ENCODE measurements around the gene B3GNT3.

DNA sequence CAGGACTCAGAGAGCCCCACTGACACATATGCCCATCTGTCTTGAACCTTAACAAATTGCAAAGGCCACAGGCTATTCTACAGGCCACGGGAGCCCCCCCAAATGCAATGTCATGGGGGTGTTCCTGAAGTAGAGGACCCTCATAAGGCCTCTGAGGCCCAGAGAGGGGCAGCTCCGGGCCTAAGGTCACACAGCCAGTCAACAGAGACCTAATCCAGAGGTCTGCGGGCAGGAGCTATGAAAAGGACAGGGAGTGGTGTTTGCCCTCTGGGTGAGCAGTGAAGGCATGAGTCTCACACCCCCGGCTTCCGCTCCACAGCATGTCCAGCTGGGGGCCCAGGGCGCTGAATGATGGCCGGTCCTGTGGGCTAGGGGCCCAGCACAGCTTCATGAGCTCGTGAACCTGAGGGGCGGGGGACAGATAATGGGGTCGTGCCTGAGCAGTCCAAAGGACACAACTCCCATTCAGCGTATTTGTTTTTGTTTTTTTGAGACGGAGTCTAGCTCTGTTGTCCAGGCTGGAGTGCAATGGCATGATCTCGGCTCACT is 31.6 kb downstream of the B3GNT3 start:
- TF ChIP-seq, protein P1, sequence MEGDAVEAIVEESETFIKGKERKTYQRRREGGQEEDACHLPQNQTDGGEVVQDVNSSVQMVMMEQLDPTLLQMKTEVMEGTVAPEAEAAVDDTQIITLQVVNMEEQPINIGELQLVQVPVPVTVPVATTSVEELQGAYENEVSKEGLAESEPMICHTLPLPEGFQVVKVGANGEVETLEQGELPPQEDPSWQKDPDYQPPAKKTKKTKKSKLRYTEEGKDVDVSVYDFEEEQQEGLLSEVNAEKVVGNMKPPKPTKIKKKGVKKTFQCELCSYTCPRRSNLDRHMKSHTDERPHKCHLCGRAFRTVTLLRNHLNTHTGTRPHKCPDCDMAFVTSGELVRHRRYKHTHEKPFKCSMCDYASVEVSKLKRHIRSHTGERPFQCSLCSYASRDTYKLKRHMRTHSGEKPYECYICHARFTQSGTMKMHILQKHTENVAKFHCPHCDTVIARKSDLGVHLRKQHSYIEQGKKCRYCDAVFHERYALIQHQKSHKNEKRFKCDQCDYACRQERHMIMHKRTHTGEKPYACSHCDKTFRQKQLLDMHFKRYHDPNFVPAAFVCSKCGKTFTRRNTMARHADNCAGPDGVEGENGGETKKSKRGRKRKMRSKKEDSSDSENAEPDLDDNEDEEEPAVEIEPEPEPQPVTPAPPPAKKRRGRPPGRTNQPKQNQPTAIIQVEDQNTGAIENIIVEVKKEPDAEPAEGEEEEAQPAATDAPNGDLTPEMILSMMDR (conservative IDR thresholded peaks at IDR 0.05; ENCODE audit: low read depth, low read length), result no peak
- TF ChIP-seq EZH2 (IDR thresholded peaks at IDR 0.05; ENCODE audit: low read length, unreplicated experiment) (no peak), EZH2phosphoT487 (IDR thresholded peaks at IDR 0.05; ENCODE audit: borderline replicate concordance, low read length) (no peak)
